Left lung (tissue), 10 donors: Measurements from ENCODE around the gene GMDS. TPM values are rescaled to one million over a fixed set of nuclear protein-coding genes. Genes with fewer than 3 reads are reported as not detected.

Source experiments
- ATAC-seq: fragments of 200-7000 bp; cut with Tn5 transposase; one replicate; pipeline ENCODE4 v1.9.1; 2020; ENCODE audit warnings: moderate library complexity
- DNase-seq, 4 donors: peaks; one replicate each; pipeline ENCODE4 v3.0.0-alpha.2; 2013 to 2020
- H3K27ac ChIP-seq, 2 donors: fragments of 200-600 bp; sonication (generic) in 1 of 2; one replicate each; pipeline versions ENCODE4 v1.5.0 to v1.8.0; 2020 to 2021
- H3K27me3 ChIP-seq, 2 donors: fragments of 200-600 bp; sonication (generic) in 1 of 2; one replicate each; pipeline versions ENCODE4 v1.5.0 to v1.8.0; 2020 to 2021
- H3K36me3 ChIP-seq, 2 donors: fragments of 200-600 bp; sonication (generic) in 1 of 2; one replicate each; pipeline versions ENCODE4 v1.5.0 to v1.8.0; 2020 to 2021
- H3K4me1 ChIP-seq, 2 donors: fragments of 200-600 bp; one replicate each; pipeline ENCODE4 v1.8.0; 2021
- H3K4me3 ChIP-seq, 2 donors: fragments of 200-600 bp; sonication (generic) in 1 of 2; one replicate each; pipeline versions ENCODE4 v1.5.0 to v1.8.0; 2020 to 2021; ENCODE audit warnings: mild to moderate bottlenecking in 1 of 2
- H3K9me3 ChIP-seq, 2 donors: fragments of 200-600 bp; sonication (generic) in 1 of 2; one replicate each; pipeline versions ENCODE4 v1.5.0 to v1.8.0; 2020 to 2021
- intact Hi-C, 2 donors: fragments of 100-400 bp; cut with DNase I; formaldehyde crosslinking; loops; one replicate each; pipeline versions ENCODE4 v1.11.2 to v1.14.2; 2022
- polyA plus RNA-seq, 6 donors: library from polyadenylated mRNA; unstranded; fragments of 120-200 nt; gene quantifications; one replicate each; pipeline ENCODE4 v1.2.1, GENCODE V29; 2013; ENCODE audit not compliant: insufficient read length in 6 of 6
- total RNA-seq, 2 donors: library from RNA; stranded (reverse); fragmentation: NEBNext Ultra II Directional; extraction: Animal tissue kit (Norgen Biotek cat#: 25700); gene quantifications; one replicate each; pipeline ENCODE4 v1.2.1, GENCODE V29; 2021
- TF ChIP-seq, protein P1 (sequence below), 2 donors: fragments of 200-600 bp; sonication (generic) in 1 of 2; IDR thresholded peaks; one replicate each; pipeline versions ENCODE4 v1.5.0 to v1.8.0; 2021; ENCODE audit warnings: antibody characterized with exemption in 2 of 2
- donor health status: DM: no; HTN: yes; CAD: no.
- donor health status: DM: no; HTN: no; CAD: no.

GMDS gene
- total and polyA plus RNA-seq, 8 donors = 16.5 to 25.4 (median 21.2) TPM

- intact Hi-C loops = no loop called here
- DNase-seq (no peak), ATAC-seq (no peak)
- Histone ChIP-seq H3K4me1 (peaks cover 5 to 17% of the 10 kb centered on the region in 2 donors), H3K36me3 (no peaks in the 10 kb centered on the region), H3K9me3 (peaks cover 0 to 4% of the 10 kb centered on the region in 2 donors), H3K4me3 (no peak overlapping the region), H3K27ac (no peak overlapping the region), H3K27me3 (no peaks in the 10 kb centered on the region)
- TF ChIP-seq, protein P1, sequence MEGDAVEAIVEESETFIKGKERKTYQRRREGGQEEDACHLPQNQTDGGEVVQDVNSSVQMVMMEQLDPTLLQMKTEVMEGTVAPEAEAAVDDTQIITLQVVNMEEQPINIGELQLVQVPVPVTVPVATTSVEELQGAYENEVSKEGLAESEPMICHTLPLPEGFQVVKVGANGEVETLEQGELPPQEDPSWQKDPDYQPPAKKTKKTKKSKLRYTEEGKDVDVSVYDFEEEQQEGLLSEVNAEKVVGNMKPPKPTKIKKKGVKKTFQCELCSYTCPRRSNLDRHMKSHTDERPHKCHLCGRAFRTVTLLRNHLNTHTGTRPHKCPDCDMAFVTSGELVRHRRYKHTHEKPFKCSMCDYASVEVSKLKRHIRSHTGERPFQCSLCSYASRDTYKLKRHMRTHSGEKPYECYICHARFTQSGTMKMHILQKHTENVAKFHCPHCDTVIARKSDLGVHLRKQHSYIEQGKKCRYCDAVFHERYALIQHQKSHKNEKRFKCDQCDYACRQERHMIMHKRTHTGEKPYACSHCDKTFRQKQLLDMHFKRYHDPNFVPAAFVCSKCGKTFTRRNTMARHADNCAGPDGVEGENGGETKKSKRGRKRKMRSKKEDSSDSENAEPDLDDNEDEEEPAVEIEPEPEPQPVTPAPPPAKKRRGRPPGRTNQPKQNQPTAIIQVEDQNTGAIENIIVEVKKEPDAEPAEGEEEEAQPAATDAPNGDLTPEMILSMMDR (IDR thresholded peaks at IDR 0.05) = no peak
Observed at GRCh38 chr6:2162079-2162445, 83.3 kb downstream of the GMDS start.

- DNase-seq (no peak), ATAC-seq (peak; percentile 35)
- TF ChIP-seq, protein P1 (IDR thresholded peaks at IDR 0.05) = peak in 1 of 2 donors; percentile 28
- no peak overlapping the region for H3K27ac ChIP-seq
- intact Hi-C loops = no loop called here
- peaks cover 5 to 19% of the 10 kb centered on the region in 2 donors for H3K4me1 ChIP-seq
- no peaks in the 10 kb centered on the region for H3K27me3 ChIP-seq
- no peaks in the 10 kb centered on the region for H3K9me3 ChIP-seq
- no peak overlapping the region for H3K4me3 ChIP-seq
- no peaks in the 10 kb centered on the region for H3K36me3 ChIP-seq
Observed at GRCh38 chr6:2158596-2159271, 86.7 kb downstream of the GMDS start.

DNA sequence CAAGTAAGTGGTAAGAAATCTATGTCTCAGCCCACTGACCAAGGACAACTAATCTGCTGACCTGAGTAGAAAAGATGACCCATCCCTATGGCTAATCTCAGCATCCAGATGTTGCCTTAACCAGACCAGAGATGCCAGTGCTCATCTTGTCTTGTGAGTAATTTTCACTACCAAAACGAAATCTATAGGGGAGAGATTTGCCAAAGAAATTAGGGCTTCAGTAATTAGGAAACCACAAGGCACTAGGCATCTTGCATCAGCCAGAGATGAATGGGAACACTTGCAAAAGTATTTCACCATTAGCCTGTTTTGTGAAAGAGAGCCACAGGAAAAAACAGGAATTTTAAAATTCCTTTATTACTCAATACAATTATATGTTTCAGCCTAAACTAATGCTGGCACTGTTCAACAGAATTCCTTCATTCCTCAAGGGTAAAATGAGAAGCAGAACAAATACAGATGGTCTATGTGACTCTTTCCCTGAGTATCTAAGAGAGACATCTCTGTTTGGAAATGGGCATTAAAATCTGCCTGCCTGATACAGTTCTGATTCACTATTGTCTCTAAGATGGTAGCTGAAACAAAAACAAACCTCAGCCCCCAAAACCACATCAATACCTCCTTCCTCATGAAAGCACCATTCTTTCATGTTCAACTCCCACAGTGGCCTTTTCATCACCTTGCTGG, 87.8 kb downstream of the GMDS start:
- no peaks in the 10 kb centered on the region for H3K9me3 ChIP-seq
- peaks cover 5 to 19% of the 10 kb centered on the region in 2 donors for H3K4me1 ChIP-seq
- ATAC-seq (no peak), DNase-seq (no peak)
- TF ChIP-seq, protein P1 (IDR thresholded peaks at IDR 0.05) = no peak
- H3K4me3 ChIP-seq = no peak overlapping the region
- H3K27me3 ChIP-seq = no peaks in the 10 kb centered on the region
- H3K36me3 ChIP-seq = no peaks in the 10 kb centered on the region
- intact Hi-C loops = no loop called here
- H3K27ac ChIP-seq = no peak overlapping the region

- DNase-seq (no peak), ATAC-seq (no peak)
- H3K9me3 ChIP-seq = no peaks in the 10 kb centered on the region
- H3K27ac ChIP-seq = no peak overlapping the region
- no peak overlapping the region for H3K4me3 ChIP-seq
- TF ChIP-seq, protein P1 (IDR thresholded peaks at IDR 0.05) = no peak
- H3K27me3 ChIP-seq = no peaks in the 10 kb centered on the region
- no peaks in the 10 kb centered on the region for H3K36me3 ChIP-seq
- intact Hi-C loops = no loop called here
- H3K4me1 ChIP-seq = peaks cover 5 to 10% of the 10 kb centered on the region in 2 donors
Observed at GRCh38 chr6:2155206-2155605, 90.2 kb downstream of the GMDS start.

- no peaks in the 10 kb centered on the region for H3K36me3 ChIP-seq
- H3K27ac ChIP-seq = no peak overlapping the region
- ATAC-seq = no peak
- H3K27me3 ChIP-seq = no peaks in the 10 kb centered on the region
- intact Hi-C loops = no loop called here
- H3K4me1 ChIP-seq = no peaks in the 10 kb centered on the region
- DNase-seq = no peak
- TF ChIP-seq, protein P1 (IDR thresholded peaks at IDR 0.05) = no peak
- H3K4me3 ChIP-seq = no peak overlapping the region
- H3K9me3 ChIP-seq = no peaks in the 10 kb centered on the region
Observed at GRCh38 chr6:2149361-2150006, 95.9 kb downstream of the GMDS start.
